Erythroblast (primary cell): ENCODE measurements around the gene TLCD5.

Source experiments
- GATA1 ChIP-seq: IDR thresholded peaks from 2 replicates; pipeline ENCODE4 v1.6.1; 2011; ENCODE audit warnings: low read depth, mild to moderate bottlenecking, control low read depth, low read length, moderate library complexity
- POLR2A ChIP-seq: IDR thresholded peaks from 2 replicates; pipeline ENCODE4 v1.6.1; 2011; ENCODE audit warnings: mild to moderate bottlenecking, low read length

GRCh38 chr11:120281143-120281795, 43.8 kb upstream of the TLCD5 start:
- TF ChIP-seq POLR2A = no peak
- no peak for TF ChIP-seq GATA1
